OCI-M1 (cell line): ENCODE results near the gene EMSY.

ENCODE experiments used
- DNase-seq: peaks from one replicate; lab custom pipeline; 2025; lab: John Stamatoyannopoulos, UW

Gene EMSY

GRCh38 chr11:76456571-76456970 is 11.8 kb downstream of the EMSY start:
- no peak for DNase-seq

- peak; percentile 61 for DNase-seq
Observed at GRCh38 chr11:76459299-76459698, 14.5 kb downstream of the EMSY start.

GRCh38 chr11:76459846-76460245 is 15.0 kb downstream of the EMSY start:
- DNase-seq: no peak

- no peak for DNase-seq
Observed at GRCh38 chr11:76462317-76462716, 17.5 kb downstream of the EMSY start.

- DNase-seq: no peak
Observed at GRCh38 chr11:76465701-76466100, 20.9 kb downstream of the EMSY start.

- no peak for DNase-seq
Observed at GRCh38 chr11:76466666-76467065, 21.8 kb downstream of the EMSY start.

- DNase-seq: no peak
Observed at GRCh38 chr11:76469141-76469540, 24.3 kb downstream of the EMSY start.

DNA sequence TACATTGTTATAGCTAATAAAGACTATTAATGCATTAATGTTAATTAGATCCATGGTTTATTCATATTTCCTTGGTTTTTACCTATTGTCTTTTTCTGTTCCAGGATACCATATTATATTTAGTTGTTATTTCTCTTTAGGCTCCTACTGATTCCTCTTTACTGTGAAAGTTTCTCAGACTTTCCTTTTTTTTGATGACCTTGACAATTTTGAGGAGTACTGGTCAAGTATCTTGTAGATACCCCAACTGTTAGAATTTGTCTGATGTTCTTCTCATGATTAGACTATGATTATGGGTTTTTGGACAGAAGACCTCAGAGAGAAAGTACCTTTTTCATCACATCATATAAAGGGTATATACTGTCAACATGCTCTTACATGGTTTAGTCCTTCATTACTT is 26.6 kb downstream of the EMSY start:
- DNase-seq: no peak

GRCh38 chr11:76480241-76480640 is 35.4 kb downstream of the EMSY start:
- no peak for DNase-seq

- no peak for DNase-seq
Observed at GRCh38 chr11:76491644-76492043, 46.8 kb downstream of the EMSY start.

- no peak for DNase-seq
Observed at GRCh38 chr11:76493040-76493439, 48.2 kb downstream of the EMSY start.

GRCh38 chr11:76493626-76494539 is 49.1 kb downstream of the EMSY start:
- DNase-seq: no peak

DNA sequence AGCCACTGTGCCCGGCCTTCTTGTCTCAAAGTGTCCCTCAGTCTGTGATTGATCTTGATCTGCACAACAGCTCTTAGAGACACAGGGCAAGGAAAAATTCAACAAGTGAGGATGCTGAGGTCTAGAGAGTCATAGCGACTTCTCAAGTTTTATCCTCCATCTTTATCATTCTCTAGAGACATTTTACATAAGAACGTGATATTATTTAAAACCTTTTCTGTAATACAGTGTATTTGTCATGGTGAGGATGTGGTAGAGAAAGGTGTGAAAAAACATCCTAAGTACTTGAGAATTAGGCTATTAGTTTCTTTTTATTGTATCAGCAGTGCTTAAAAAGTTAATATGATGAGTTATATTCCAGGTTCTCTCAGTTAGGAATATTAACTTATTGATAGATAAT is 50.2 kb downstream of the EMSY start:
- no peak for DNase-seq

DNA sequence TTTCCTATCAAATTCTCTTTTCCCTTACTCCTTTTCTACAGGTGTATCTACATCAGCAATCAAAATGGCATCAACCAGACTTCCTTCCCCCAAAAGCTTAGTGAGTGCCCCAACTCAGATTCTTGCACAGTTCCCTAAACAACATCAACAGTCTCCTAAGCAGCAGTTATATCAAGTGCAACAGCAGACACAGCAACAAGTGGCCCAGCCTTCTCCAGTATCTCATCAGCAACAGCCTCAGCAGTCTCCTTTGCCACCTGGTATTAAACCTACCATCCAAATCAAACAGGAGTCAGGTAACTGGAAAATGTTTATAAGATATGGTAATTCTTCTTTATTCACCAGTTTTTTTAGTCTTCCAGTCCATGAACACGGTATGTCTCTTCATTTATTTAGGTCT is 51.4 kb downstream of the EMSY start:
- DNase-seq: no peak

GRCh38 chr11:76501526-76502202 is 56.8 kb downstream of the EMSY start:
- DNase-seq: no peak

DNA sequence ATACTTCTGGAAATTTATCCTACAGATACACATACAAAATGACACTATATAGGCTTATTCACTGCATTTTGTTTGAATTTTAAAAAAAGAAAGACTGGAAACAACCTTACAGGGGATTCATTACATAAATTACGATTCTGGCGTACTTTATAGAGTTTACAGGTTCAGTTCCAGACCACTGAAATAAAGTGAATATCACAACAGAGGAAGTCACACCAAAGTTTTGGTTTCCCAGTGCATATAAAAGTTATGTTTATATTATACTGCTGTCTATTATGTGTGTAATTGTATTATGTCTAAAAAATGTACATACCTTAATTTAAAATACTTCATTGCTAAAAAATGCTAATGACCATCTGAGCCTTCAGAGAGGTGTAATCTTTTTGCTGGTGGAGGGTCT is 62.0 kb downstream of the EMSY start:
- no peak for DNase-seq

GRCh38 chr11:76510060-76511047 is 65.5 kb downstream of the EMSY start:
- no peak for DNase-seq

DNA sequence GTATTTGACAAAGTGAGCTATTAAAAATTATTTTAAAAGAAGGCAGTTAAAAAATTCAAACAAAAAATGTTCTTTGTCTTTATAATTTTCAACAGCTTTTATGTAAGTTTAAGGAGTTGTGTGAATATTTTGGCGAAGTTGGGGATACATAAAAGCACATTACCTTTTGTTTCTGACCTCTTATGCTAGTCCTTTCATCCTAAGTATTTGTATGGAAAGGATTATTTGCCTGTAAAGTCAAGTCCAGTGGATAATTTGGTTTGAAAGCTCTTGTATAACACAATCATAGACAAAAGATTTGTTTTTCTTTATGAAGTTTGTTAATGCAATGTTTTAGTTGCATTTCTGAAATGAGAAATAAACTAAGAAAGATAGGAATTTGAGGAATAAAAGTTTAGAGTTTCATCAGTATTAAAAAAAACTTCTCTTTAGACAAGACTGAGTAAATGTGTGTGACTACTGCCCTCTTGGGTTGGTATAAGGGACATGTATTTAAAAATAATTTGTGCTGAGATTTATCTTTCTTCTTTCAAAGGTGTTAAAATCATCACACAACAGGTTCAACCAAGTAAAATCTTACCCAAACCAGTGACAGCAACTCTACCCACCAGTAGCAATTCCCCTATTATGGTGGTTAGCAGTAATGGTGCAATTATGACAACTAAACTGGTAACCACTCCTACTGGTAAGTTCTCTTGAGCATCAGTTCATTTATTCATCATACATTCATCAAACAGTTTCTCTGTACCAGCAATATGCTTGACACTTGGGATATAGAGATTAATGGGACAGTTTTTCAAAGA is 68.2 kb downstream of the EMSY start:
- peak; percentile 74 for DNase-seq

- no peak for DNase-seq
Observed at GRCh38 chr11:76513654-76514034, 68.8 kb downstream of the EMSY start.

DNA sequence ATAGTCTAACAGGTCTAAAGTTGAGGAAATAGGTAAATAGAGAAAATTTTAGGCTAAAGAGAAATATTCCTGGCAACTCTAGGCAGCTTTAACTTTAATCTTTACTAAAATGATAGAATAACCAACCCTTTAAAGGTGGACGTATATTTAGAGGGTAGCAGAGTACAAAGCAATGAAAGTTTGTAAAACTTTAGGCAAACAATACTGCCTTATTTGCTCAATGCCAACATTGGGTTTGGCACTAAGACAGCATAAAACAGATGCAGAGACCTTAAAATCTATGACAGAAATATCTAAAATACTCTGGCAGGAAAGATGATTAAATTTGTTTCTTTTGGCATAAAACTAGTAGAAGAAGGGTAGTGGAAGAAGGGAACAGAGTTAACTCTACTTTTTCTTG is 70.7 kb downstream of the EMSY start:
- DNase-seq: no peak

DNA sequence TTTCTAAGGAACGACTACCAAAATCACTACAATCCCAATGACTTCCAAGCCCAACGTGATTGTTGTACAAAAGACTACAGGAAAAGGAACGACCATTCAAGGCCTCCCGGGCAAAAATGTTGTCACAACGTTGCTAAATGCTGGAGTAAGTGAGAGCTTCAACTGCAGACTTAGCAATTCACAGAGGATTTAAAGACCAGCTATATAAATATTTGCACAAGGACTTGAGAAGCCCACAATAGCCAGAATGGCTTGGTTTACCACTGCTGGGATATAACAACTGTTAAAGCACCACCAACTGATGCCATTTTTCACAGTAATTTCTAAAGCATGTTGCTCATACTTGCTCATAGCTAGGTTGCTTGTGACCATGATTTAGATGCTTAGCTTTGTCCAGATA is 78.3 kb downstream of the EMSY start:
- DNase-seq: no peak
